IMR-90 (cell line): ENCODE data around the gene KCNMA1. TPM values are rescaled to one million over a fixed set of nuclear protein-coding genes. Genes with fewer than 3 reads are reported as not detected.

ENCODE experiments used
- ATAC-seq: fragments of 200-7000 bp; cut with Tn5 transposase; 2 replicates; pipeline ENCODE4 v1.9.1; 2020; ENCODE audit warnings: low read depth, mild to moderate bottlenecking, moderate library complexity
- BruUV-seq: library from RNA; stranded (reverse); fragments of 400-500 nt; replicated peaks from 2 replicates; lab custom pipeline; 2021; lab: Mats Ljungman, UMichigan
- CTCF ChIA-PET: fragments of 300-600 bp; formaldehyde crosslinking; extraction: SDS; loops from one replicate; lab custom pipeline; 2021; ENCODE audit warnings: antibody characterized with exemption; lab: Yijun Ruan, JAX
- POLR2A ChIA-PET: fragments of 300-600 bp; sonication (Branson Sonifier 250); formaldehyde crosslinking; loops from one replicate; lab custom pipeline; 2022; ENCODE audit warnings: antibody characterized with exemption; ENCODE audit not compliant: unreplicated experiment; lab: Charles Lee
- DNase-seq: peaks from one replicate; pipeline ENCODE4 v3.0.0; 2013
- H2AFZ ChIP-seq: replicated peaks from 2 replicates; pipeline ENCODE3; 2013; ENCODE audit warnings: low read length, mild to moderate bottlenecking; ENCODE audit not compliant: poor library complexity
- H2AK5ac ChIP-seq: 2 replicates; pipeline ENCODE4 v1.6.1; 2013; ENCODE audit warnings: low read depth, low read length, inconsistent platforms
- H2AK9ac ChIP-seq: replicated peaks from 2 replicates; pipeline ENCODE3; 2013; ENCODE audit warnings: mild to moderate bottlenecking, low read depth, low read length, moderate library complexity; ENCODE audit not compliant: poor library complexity
- H2BK120ac ChIP-seq: 2 replicates; pipeline ENCODE4 v1.6.1; 2013; ENCODE audit warnings: low read depth, low read length, inconsistent platforms
- H2BK15ac ChIP-seq: 3 replicates; pipeline ENCODE4 v1.6.1; 2013; ENCODE audit warnings: low read depth, low read length, inconsistent platforms
- H2BK20ac ChIP-seq: 2 replicates; pipeline ENCODE4 v1.6.1; 2013; ENCODE audit warnings: low read depth, mild to moderate bottlenecking, inconsistent platforms, low read length, moderate library complexity
- H2BK5ac ChIP-seq: 2 replicates; pipeline ENCODE4 v1.6.1; 2013; ENCODE audit warnings: mild to moderate bottlenecking, low read depth, low read length, inconsistent platforms; ENCODE audit not compliant: poor library complexity, severe bottlenecking
- H3K14ac ChIP-seq: replicated peaks from 2 replicates; pipeline ENCODE4 v1.6.1; 2013; ENCODE audit warnings: low read depth, low read length, inconsistent platforms
- H3K18ac ChIP-seq: 2 replicates; pipeline ENCODE4 v1.6.1; 2013; ENCODE audit warnings: low read depth, low read length, control low read depth
- H3K23ac ChIP-seq: 2 replicates; pipeline ENCODE4 v1.6.1; 2013; ENCODE audit warnings: low read depth, low read length, inconsistent platforms
- H3K27ac ChIP-seq: 2 replicates; pipeline ENCODE4 v1.5.1; 2013; ENCODE audit warnings: mild to moderate bottlenecking, control low read depth, low read length; ENCODE audit not compliant: insufficient read depth
- H3K27me3 ChIP-seq: 2 replicates; pipeline ENCODE4 v1.6.1; 2013; ENCODE audit warnings: low read length; ENCODE audit not compliant: control insufficient read depth, insufficient read depth
- H3K36me3 ChIP-seq: 2 replicates; pipeline ENCODE4 v1.6.1; 2013; ENCODE audit warnings: low read length, mixed read lengths; ENCODE audit not compliant: control insufficient read depth, insufficient read depth
- H3K4ac ChIP-seq: 2 replicates; pipeline ENCODE4 v1.6.1; 2013; ENCODE audit warnings: low read depth, low read length, inconsistent platforms
- H3K4me1 ChIP-seq: 2 replicates; pipeline ENCODE4 v1.6.1; 2013; ENCODE audit warnings: low read length, mixed read lengths; ENCODE audit not compliant: control insufficient read depth, insufficient read depth
- H3K4me2 ChIP-seq: 2 replicates; pipeline ENCODE4 v1.6.1; 2013; ENCODE audit warnings: low read depth, mild to moderate bottlenecking, control low read depth, low read length, moderate library complexity
- H3K4me3 ChIP-seq: 2 replicates; pipeline ENCODE4 v1.5.1; 2013; ENCODE audit warnings: low read depth, mild to moderate bottlenecking, control low read depth, low read length, moderate library complexity; ENCODE audit not compliant: insufficient read depth
- H3K56ac ChIP-seq: 2 replicates; pipeline ENCODE4 v1.6.1; 2013; ENCODE audit warnings: low read length, inconsistent platforms; ENCODE audit not compliant: insufficient read depth; ENCODE audit errors: extremely low read depth
- H3K79me1 ChIP-seq, 2 experiments: 2 replicates each; pipeline ENCODE4 v1.6.1; 2013; ENCODE audit warnings: low read length in 2 of 2, inconsistent platforms in 1 of 2, low read depth in 1 of 2
- H3K9ac ChIP-seq: 2 replicates; pipeline ENCODE4 v1.6.1; 2013; ENCODE audit warnings: low read depth, low read length, control low read depth
- H3K9me1 ChIP-seq: 2 replicates; pipeline ENCODE4 v1.6.1; 2013; ENCODE audit warnings: low read length, inconsistent platforms; ENCODE audit not compliant: insufficient read depth
- H3K9me3 ChIP-seq: 2 replicates; pipeline ENCODE4 v1.6.1; 2013; ENCODE audit warnings: low read length; ENCODE audit not compliant: control insufficient read depth, insufficient read depth
- H4K20me1 ChIP-seq: 2 replicates; pipeline ENCODE4 v1.6.1; 2013; ENCODE audit warnings: low read length, inconsistent platforms; ENCODE audit not compliant: insufficient read depth
- H4K5ac ChIP-seq: 2 replicates; pipeline ENCODE4 v1.6.1; 2013; ENCODE audit warnings: mild to moderate bottlenecking, low read depth, low read length, control low read depth
- H4K8ac ChIP-seq, 2 experiments: 2 replicates each; pipeline ENCODE4 v1.6.1; 2013; ENCODE audit warnings: low read depth in 2 of 2, low read length in 2 of 2, control low read depth in 1 of 2, inconsistent platforms in 1 of 2
- H4K91ac ChIP-seq: 2 replicates; pipeline ENCODE4 v1.6.1; 2013; ENCODE audit warnings: low read depth, low read length, inconsistent platforms; ENCODE audit not compliant: insufficient read depth
- BHLHE40 ChIP-seq: fragments of 150-350 bp; IDR thresholded peaks from 2 replicates; pipeline ENCODE4 v1.6.1; 2016; ENCODE audit warnings: mild to moderate bottlenecking, low read depth, low read length
- CHD1 ChIP-seq: IDR thresholded peaks from 2 replicates; pipeline ENCODE4 v1.6.1; 2012; ENCODE audit warnings: low read depth, low read length, improper control_type of control experiment
- MAFK ChIP-seq: IDR thresholded peaks from 2 replicates; pipeline ENCODE4 v1.6.1; 2012; ENCODE audit warnings: low read depth, low read length, improper control_type of control experiment
- MXI1 ChIP-seq: IDR thresholded peaks from 2 replicates; pipeline ENCODE4 v1.6.1; 2012; ENCODE audit warnings: low read depth, mild to moderate bottlenecking, low read length, moderate library complexity, borderline replicate concordance
- NFE2L2 ChIP-seq: fragments of 150-350 bp; IDR thresholded peaks from 2 replicates; pipeline ENCODE4 v1.6.1; 2016; ENCODE audit warnings: low read depth, mild to moderate bottlenecking, low read length
- POLR2A ChIP-seq: IDR thresholded peaks from 2 replicates; pipeline ENCODE4 v1.6.1; 2012; ENCODE audit warnings: mild to moderate bottlenecking, low read depth, low read length
- RAD21 ChIP-seq: IDR thresholded peaks from 2 replicates; pipeline ENCODE4 v1.6.1; 2012; ENCODE audit warnings: low read length, improper control_type of control experiment
- RCOR1 ChIP-seq: IDR thresholded peaks from 2 replicates; pipeline ENCODE4 v1.6.1; 2012; ENCODE audit warnings: mild to moderate bottlenecking, low read length, improper control_type of control experiment; ENCODE audit not compliant: insufficient replicate concordance
- SMC3 ChIP-seq: fragments of 150-350 bp; IDR thresholded peaks from 2 replicates; pipeline ENCODE4 v1.6.1; 2016; ENCODE audit warnings: low read depth, mild to moderate bottlenecking, antibody characterized with exemption, low read length, moderate library complexity
- WGBS, 2 experiments: methylation state at CpG; one replicate each; pipeline versions ENCODE4 v1.1.5 to v1.1.7; 2013; ENCODE audit warnings: missing lambda C conversion rate in 2 of 2; ENCODE audit not compliant: insufficient read length in 1 of 2; ENCODE audit errors: extremely low coverage in 2 of 2; 5-methylcytosine and 5-hydroxymethylcytosine counted together
- dilution Hi-C: fragments of 300-500 bp; cut with HindIII; formaldehyde crosslinking; loops from one replicate; pipeline ENCODE4 v1.14.3; 2018; ENCODE audit warnings: low sequenced_read_pairs; ENCODE audit not compliant: unreplicated experiment
- in situ Hi-C: fragments of 300-500 bp; cut with MboI; formaldehyde crosslinking; loops from 3 replicates; pipeline ENCODE4 v1.14.3; 2019; ENCODE audit warnings: low sequenced_read_pairs, inconsistent platforms, mixed read lengths
- intact Hi-C: fragments of 100-400 bp; cut with micrococcal nuclease; formaldehyde crosslinking; loops from 2 replicates; pipeline ENCODE4 v1.10.0; 2022
- polyA plus RNA-seq, 3 experiments: library from polyadenylated mRNA; depleted of rRNA; stranded (reverse); fragments of >200 nt; gene quantifications; 2 replicates each; pipeline ENCODE4 v1.2.3, GENCODE V29; 2012; ENCODE audit warnings: low replicate concordance in 1 of 3
- total RNA-seq: library from RNA; depleted of rRNA; stranded (reverse); fragments of >200 nt; gene quantifications from 2 replicates; pipeline ENCODE4 v1.2.3, GENCODE V29; 2012
- TF ChIP-seq, protein P1 (sequence below): conservative IDR thresholded peaks from 2 replicates; pipeline ENCODE4 v1.5.1; 2012; ENCODE audit warnings: mild to moderate bottlenecking, low read depth, low read length, improper control_type of control experiment

Gene KCNMA1
- total and polyA plus RNA-seq, 2 of the 4 experiments (the other 2 are of a cell fraction), result 25.6 to 29.6 TPM

DNA sequence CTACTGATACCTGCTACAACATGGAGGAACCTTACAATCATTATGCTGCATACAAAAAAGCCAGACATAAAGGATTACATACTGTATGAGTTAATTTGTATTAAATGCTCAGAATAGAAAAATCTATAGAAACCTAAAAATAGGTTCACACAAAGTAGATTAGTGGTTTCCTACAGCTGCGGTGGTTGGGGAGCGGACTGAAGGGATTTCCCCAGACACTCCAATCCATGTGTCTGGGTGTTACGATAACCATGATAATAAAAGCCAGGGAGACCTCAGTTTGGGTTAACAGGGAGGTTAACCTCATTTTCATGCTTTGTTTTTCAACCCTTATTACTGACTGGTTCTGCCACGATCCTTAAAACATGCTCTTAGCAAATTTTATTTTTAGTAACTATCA, 355.9 kb downstream of the KCNMA1 start:
- Histone ChIP-seq H3K9me1 (no peaks in the 10 kb centered on the region), H4K8ac (no peak overlapping the region), H3K4me1 (peaks cover 2% of the 10 kb centered on the region; the same call in 1 of the 2 replicates), H3K4me3 (no peak overlapping the region), H3K4me2 (no peak overlapping the region), H3K27ac (no peak overlapping the region), H4K5ac (no peak overlapping the region), H2BK15ac (no peak overlapping the region), H2AK9ac (no peak overlapping the region), H2BK5ac (no peak overlapping the region), H4K20me1 (no peaks in the 10 kb centered on the region), H3K18ac (no peak overlapping the region), H2AK5ac (no peak overlapping the region), H3K36me3 (no peaks in the 10 kb centered on the region), H3K9me3 (no peaks in the 10 kb centered on the region), H4K91ac (no peak overlapping the region), H3K56ac (no peak overlapping the region), H2BK120ac (no peak overlapping the region), H3K9ac (no peak overlapping the region), H2AFZ (no peak overlapping the region), H3K79me1 (no peaks in the 10 kb centered on the region), H3K4ac (no peak overlapping the region), H2BK20ac (no peak overlapping the region), H3K14ac (no peak overlapping the region), H3K27me3 (no peaks in the 10 kb centered on the region; the same call in 1 of the 2 replicates), H3K23ac (no peak overlapping the region)
- intact Hi-C loops (no loop called here), dilution Hi-C loops (no loop called here), in situ Hi-C loops (no loop called here)
- ChIA-PET POLR2A (no interaction called here), CTCF (no interaction called here)
- ATAC-seq (no peak), DNase-seq (no peak)
- TF ChIP-seq NFE2L2 (no peak), SMC3 (no peak), RAD21 (no peak), BHLHE40 (no peak), CHD1 (no peak), MAFK (no peak), POLR2A (no peak), RCOR1 (no peak), MXI1 (no peak)
- TF ChIP-seq, protein P1, sequence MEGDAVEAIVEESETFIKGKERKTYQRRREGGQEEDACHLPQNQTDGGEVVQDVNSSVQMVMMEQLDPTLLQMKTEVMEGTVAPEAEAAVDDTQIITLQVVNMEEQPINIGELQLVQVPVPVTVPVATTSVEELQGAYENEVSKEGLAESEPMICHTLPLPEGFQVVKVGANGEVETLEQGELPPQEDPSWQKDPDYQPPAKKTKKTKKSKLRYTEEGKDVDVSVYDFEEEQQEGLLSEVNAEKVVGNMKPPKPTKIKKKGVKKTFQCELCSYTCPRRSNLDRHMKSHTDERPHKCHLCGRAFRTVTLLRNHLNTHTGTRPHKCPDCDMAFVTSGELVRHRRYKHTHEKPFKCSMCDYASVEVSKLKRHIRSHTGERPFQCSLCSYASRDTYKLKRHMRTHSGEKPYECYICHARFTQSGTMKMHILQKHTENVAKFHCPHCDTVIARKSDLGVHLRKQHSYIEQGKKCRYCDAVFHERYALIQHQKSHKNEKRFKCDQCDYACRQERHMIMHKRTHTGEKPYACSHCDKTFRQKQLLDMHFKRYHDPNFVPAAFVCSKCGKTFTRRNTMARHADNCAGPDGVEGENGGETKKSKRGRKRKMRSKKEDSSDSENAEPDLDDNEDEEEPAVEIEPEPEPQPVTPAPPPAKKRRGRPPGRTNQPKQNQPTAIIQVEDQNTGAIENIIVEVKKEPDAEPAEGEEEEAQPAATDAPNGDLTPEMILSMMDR, result no peak
- no CpG with 5 or more reads among the region's 4 CpGs for WGBS, 2 experiments
- BruUV-seq, result no TSS peak
